VCaP (cell line): ENCODE results near the gene ADGRV1.

Experiments
- H3K27ac ChIP-seq: fragments of 450-650 bp; 2 replicates; pipeline ENCODE4 v1.5.1; 2017
- TF ChIP-seq, protein P1 (sequence below): fragments of 450-650 bp; conservative IDR thresholded peaks from 2 replicates; pipeline ENCODE4 v1.5.1; 2017; ENCODE audit warnings: mild to moderate bottlenecking, moderate library complexity

The ADGRV1 gene

DNA sequence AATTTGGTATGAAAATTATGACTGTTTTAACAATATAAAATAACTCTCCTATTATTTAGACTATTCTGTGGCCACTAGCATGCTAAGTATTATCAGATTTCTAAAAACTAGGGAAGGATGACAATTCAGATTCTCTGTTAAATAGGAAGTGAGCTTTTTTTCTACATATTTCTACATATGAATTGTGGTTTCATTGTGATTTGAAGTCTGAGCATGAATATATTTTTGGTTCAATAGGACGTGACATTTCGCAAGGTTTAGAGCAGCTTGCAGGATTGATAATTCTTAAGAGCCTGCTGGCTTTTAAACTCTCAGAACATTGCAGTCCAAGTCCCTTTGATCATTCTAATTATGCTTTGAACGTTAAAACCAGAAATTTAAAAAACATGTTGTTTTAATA is 82.9 kb downstream of the ADGRV1 start:
- TF ChIP-seq, protein P1, sequence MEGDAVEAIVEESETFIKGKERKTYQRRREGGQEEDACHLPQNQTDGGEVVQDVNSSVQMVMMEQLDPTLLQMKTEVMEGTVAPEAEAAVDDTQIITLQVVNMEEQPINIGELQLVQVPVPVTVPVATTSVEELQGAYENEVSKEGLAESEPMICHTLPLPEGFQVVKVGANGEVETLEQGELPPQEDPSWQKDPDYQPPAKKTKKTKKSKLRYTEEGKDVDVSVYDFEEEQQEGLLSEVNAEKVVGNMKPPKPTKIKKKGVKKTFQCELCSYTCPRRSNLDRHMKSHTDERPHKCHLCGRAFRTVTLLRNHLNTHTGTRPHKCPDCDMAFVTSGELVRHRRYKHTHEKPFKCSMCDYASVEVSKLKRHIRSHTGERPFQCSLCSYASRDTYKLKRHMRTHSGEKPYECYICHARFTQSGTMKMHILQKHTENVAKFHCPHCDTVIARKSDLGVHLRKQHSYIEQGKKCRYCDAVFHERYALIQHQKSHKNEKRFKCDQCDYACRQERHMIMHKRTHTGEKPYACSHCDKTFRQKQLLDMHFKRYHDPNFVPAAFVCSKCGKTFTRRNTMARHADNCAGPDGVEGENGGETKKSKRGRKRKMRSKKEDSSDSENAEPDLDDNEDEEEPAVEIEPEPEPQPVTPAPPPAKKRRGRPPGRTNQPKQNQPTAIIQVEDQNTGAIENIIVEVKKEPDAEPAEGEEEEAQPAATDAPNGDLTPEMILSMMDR: no peak

DNA sequence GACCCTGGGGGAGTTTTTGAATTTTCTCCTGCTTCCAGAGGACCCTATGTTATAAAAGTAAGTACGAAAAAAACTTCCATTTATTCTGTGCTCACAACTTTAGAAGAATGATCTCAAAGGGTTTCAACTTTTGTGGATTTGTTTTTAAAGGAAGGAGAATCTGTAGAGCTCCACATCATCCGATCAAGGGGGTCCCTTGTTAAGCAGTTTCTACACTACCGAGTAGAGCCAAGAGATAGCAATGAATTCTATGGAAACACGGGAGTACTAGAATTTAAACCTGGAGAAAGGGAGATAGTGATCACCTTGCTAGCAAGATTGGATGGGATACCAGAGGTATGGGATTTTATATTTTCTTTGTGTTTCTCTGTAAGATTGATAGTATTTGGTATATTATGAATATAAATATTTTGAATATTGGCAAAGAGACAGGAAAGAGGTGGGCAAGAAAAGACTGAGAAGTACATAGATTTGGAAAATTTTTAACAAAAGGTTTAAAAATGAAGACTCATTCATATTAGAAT is 84.2 kb downstream of the ADGRV1 start:
- H3K27ac ChIP-seq: no peak overlapping the region
- TF ChIP-seq, protein P1: no peak

More for the DNA sequence above, 82.9 kb downstream of the ADGRV1 start:
- no peak overlapping the region for H3K27ac ChIP-seq

DNA sequence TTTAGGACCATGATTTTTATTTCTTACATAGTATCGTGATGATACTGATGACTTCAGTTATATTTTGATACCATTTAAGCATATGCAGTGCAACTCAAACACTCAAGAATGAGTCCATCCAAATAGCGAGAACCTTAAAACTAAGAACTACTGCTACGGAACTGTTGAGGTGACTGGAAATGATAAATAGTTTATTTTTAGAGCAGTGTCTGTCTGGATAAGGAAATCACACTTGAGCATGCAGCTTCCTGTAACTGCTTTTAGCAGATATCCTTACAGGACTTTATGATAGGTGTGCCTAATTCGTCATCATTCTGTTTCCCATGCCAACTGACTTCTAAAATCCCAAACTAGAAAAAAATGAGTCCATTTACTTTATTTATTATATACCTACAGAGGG is 85.5 kb downstream of the ADGRV1 start:
- H3K27ac ChIP-seq: no peak overlapping the region
- TF ChIP-seq, protein P1: no peak

DNA sequence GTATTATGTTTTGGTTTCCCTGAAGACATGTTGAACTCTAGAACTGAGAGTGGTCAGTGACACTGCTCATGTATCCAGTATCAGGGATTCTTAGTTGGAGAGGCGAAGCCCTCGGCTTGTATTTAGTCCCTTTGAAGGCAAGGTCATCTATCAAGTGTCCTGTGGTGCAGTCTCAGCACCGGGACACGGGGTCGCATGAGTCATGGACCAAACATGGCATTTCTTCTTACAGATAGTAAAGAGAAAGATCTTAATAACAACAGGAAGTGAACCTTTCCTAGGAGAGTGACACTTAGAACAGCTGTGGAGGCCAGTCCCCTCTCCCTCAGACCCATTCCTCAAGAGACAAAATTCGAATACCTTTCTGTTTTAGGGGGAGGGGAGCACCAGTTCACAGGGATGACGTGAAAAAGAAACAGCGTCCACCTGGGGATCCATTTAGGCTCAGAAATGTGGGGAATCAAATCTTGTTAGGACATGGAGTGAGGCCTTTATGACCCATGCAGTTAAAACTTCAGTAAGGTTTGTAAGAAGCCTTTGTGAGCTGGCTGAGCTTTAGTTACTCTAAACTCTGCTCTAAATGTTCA is 86.5 kb downstream of the ADGRV1 start:
- no peak overlapping the region for H3K27ac ChIP-seq
- TF ChIP-seq, protein P1: no peak

DNA sequence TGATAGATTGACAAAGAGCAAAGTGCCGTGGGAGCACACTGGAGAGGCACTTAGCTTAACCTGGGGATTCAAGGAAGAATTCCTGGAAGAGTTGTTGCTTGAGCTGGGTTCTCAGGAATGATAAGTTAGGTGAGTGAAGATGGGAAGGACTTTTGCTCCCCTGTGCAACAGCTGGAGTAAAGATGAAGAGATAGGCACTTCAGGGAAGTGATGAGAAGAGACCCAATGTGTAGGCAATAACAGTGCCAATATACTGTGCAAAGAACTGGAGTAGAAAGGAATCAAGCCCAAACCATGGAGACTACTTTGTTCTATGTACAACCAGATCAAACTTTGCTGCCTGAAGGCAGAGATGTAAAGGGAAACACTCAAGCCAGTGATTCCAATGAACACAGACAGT is 92.2 kb downstream of the ADGRV1 start:
- no peak overlapping the region for H3K27ac ChIP-seq
- TF ChIP-seq, protein P1: no peak

DNA sequence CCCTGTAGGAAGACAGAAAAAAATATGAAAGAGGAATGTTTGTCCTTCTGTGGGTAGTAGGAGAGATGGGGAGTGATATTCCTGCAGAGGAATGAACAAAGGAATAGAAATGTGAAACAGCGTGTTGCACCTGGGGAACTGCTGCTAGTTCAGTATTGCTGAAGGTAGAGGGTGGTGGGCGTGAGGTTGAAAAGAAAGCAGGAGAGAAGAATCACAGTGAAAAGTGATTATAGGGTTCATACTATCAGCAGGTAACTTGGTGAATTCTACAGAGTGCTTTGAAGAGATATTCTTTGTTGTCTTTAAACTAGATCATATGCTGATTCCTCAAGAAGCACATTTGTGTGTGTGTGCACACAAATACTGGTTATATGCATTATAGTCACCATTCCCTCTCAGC is 95.6 kb downstream of the ADGRV1 start:
- TF ChIP-seq, protein P1: no peak
- H3K27ac ChIP-seq: no peak overlapping the region

DNA sequence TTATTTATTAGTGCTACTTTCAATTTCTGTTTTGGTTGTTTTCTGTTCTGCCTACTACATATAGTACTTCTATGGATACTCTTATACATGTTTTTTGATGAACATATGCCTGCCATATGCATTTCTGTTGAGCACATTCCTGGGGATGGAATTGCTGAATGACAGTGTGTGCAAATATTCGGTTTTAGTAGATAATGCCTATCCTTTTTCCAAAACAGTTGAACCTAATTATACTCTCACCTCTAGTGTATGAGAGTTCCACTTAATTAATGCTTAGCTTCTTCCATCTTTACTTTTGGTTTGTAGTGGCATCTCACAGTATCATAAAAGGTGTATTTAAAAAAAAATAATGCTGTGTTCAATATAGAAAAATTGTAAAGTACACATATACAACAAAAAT is 96.8 kb downstream of the ADGRV1 start:
- TF ChIP-seq, protein P1: no peak
- H3K27ac ChIP-seq: no peak overlapping the region
